Measurements from ENCODE around the gene PARP9. TPM values are rescaled to one million over a fixed set of nuclear protein-coding genes. Genes with fewer than 3 reads are reported as not detected.
"Not testable (repeated sequence)": the region's sequence is repeated elsewhere in the genome, so short reads cannot be mapped to it uniquely, and the experiment has no call there.

The PARP9 gene
- total RNA-seq, 1 donor from 2014 or later: 33.9 TPM

DNA sequence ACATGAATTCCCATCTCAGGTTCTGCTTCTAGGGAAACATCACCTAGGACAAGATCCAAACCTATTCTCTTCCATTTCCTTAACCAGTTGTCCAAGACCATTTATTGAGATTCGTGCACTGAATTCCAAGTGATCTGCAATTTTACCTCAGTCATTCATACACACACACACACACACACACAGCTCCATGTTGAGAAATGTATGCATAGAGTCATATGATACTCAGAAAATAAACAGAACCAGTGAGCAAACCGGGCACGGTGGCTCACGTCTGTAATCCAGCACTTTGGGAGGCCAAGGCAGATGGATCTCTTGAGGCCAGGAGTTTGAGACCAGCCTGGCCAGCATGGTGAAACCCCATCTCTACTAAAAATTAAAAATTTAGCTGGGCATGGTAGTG lies 43.2 kb downstream of the PARP9 start:
- no peak for DNase-seq (ENCODE audit: low spot score)

DNA sequence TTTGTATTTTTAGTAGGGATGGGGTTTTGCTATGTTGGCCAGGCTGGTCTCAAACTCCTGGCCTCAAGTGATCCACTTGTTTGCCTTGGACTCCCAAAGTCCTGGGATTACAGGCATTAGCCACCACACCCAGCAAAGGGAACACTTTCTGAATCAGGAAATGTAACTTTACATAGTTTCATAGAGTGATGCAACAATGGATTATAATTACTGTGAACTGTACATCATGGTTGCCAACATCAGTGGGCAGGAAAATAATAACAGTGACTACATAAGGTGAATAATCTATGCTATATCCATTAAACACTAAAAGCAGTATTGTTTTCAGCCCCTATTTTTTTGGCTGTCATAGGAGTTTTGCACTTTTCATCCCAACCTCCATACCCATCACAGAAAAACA lies 44.4 kb downstream of the PARP9 start:
- DNase-seq (ENCODE audit: low spot score): no peak

DNA sequence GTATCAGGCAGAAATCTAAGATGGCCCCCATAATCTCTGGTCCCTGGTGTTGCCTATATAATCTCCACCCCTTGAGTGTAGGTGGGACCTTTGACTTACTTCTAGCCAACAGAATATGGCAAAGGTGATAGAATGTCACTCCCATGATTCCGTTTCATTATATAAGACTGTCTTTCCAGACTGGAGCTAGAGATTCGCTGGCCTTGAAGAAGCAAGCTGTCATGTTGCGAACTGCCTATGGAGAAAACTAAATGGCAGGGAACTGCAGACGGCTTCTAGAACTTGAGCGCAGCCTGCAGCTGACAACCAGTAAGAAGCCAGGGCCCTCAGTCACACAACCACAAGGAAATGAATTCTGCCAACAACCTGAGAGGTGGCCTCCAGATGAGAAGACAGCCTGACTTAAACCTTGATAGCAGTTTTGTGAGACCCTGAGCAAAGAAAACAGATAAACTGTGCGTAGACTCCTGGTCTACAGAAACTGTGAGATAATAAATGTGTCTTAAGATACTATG lies 47.2 kb downstream of the PARP9 start:
- no peak for DNase-seq (ENCODE audit: low spot score)

DNA sequence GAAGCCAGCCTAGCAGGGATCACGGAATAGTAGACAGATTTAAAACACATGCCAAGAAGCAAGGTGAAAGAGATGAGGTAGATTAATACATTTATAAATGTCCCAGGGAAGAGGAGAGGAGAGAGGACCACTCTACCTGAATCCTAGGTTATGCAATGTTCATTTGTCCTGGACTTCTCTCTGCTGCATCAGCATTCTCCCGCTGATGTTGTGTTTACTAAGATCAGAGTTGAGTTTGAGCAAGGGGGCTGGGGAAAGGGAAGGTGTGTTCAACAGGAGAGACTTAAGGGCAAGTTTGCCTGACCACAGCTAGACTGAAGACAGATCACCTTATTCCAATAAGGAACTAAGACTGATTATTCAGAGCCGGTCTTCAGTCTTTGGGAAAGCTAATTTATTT lies 48.2 kb downstream of the PARP9 start:
- no peak for DNase-seq (ENCODE audit: low spot score)

DNA sequence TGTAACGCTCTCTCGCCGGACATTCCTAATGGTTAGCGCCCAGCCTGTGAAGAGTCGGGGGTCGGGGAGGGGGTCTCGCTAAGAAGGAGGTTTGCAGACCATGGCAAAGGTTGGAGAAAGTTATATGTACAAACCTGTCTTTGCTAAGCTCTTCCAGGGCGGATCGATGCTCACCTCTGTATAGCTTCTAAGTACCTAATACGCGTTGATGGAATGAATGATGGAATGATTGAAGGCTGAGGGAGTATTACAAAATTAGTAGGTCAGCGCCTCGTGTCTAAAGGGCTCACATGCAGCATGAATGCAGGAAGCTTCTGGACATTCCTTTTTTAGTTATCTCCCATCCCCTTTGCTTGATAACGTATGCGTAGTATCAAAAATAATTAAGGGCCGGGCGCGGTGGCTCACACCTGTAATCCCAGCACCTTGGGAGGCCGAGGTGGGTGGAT lies 49.1 kb downstream of the PARP9 start:
- no peak for DNase-seq (ENCODE audit: low spot score)

DNA sequence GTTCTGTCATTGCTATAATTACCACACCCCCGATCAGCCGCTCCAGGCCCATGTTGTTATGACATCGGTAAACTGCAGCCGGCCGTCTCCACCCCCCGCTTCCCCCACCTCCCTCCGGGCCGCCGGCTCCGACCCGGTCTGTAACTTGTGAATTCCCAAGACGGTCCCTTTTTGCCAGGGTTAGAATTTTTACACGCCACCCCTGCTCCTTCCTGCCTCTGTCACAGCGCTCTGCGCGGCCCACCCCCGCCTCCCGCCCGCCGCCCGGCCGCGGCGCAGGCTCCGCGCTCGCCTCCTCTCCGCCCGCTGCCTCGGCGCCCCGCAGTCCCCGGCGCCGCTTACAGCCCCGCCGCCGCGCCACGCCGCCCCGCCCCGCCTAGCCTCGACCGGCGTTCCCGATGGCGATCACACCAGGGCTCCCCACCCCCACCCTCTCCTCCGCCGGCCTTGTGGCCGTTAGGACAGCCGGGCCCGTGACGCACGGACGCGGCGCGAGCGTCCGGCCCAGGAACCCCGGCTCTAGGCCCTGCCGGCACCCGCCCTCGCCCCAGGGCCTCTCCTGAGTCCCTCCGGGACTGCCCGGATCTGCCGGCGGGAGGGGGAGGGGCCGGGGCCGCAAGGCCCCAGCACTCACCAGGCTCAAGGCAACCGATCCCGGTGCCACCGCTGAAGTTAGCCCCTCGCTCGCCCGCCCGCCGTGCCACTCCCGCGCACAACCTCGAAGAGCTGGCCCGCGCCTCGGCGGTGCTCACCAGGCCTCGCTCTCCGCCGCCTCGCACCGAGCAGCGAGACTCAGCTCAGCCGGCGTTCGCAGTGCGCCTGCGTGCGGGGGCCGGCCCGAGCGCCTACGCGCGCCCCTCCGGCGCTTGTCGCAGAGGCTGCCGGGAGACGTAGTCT lies 49.7 kb downstream of the PARP9 start, which contains the start of gene KPNA1:
Gene KPNA1 (minus strand): TSS at position 817 of the 897 bp plus-strand sequence. CDS start 18,374 bp downstream, outside the sequence.
- DNase-seq (ENCODE audit: low spot score): peak; percentile 85

DNA sequence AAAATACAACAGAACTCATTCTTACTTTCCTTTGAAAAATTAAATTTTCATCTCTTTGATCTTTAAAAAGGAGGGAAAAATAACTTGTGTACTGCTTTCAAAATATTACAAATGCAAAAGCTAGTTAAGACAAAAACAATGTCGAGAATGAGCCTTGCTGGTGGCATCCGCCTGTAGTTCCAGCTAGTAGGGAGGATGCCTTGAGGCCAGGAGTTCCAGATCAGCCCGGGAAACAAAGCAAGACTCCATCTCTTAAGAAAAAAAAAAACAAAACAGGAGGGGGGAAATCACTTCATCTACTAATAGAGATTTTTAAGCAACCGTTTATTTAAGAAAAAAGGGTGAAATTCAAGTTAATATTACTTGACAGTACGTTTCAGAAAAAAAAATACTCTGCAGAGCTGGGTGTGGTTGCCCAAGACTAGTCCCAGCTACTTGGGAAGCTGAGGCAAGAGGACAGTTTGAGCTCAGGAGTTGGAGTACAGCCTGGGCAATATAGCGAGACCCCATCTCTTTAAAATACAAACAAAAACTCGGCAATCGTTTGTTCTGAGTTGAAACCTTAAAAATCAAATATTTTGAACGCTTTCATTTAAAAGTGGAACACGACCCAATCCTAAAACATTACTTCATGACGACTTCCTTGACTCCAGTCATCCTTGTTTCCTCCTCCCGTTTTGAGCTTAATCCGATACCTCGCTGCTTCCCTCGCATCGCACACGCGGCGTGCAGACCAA lies 50.5 kb downstream of the PARP9 start:
- no peak for DNase-seq (ENCODE audit: low spot score)

DNA sequence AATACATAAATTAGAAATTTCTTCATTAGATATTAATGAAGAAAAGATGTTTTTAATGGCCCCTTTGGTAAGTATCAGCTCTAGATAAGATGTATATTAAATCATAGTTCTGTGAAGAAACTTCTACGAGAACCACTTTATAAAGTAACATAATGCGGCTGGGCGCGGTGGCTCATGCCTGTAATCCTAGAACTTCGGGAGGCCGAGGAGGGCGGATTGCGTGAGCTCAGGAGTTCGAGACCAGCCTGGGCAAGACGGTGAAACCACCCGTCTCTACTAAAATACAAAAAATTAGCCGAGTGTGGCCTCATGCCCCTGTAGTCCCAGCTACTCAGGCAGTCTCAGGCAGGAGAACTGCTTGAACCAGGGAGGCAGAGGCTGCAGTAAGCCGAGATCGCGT lies 51.8 kb downstream of the PARP9 start:
- DNase-seq (ENCODE audit: low spot score): no peak

DNA sequence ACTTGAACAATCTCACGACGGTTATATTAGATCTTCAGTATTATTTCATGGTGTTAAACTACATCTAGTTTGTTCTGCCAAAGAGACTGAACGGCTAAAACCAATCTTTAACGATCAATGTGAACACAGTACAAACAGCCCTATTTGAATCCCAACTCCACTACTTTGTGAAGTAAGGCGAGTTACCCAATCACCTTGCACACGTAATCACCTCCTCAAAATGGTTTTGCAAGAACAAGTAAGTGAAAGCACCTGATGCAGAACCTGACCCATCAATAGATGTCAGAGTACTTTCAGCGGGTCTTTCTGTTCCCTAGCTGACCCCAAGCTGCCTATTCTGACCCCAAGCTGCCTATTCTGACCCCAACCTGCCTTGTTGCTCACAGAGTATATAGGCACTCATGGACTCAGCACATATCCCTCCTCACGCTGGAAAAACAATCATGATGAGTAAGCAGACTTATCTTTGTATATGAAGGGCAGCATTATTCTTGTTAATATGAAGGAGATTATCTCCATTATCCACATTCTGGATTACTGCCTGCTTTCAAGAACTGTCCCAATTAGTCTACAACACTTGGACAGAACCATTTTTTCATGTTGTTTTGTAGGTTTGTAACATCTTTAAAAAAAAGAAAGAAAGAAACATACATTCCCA lies 53.1 kb downstream of the PARP9 start:
- DNase-seq (ENCODE audit: low spot score): no peak

DNA sequence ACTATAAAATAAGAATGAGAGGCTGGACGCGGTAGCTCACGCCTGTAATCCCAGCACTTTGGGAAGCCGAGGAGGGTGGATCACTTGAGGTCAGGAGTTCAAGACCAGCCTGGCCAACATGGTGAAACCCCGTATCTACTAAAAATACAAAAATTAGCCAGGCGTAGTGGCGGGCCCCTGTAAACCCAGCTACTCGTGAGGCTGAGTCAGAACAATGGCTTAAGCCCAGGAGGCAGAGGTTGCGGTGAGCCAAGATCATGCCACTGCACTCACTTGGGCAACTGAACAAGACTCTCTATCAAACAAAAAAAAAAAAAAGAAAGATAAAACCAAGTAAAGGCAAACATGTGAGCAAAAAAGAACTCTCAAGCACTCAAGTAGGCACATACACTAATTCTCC lies 55.2 kb downstream of the PARP9 start:
- DNase-seq (ENCODE audit: low spot score): not testable (repeated sequence)

DNA sequence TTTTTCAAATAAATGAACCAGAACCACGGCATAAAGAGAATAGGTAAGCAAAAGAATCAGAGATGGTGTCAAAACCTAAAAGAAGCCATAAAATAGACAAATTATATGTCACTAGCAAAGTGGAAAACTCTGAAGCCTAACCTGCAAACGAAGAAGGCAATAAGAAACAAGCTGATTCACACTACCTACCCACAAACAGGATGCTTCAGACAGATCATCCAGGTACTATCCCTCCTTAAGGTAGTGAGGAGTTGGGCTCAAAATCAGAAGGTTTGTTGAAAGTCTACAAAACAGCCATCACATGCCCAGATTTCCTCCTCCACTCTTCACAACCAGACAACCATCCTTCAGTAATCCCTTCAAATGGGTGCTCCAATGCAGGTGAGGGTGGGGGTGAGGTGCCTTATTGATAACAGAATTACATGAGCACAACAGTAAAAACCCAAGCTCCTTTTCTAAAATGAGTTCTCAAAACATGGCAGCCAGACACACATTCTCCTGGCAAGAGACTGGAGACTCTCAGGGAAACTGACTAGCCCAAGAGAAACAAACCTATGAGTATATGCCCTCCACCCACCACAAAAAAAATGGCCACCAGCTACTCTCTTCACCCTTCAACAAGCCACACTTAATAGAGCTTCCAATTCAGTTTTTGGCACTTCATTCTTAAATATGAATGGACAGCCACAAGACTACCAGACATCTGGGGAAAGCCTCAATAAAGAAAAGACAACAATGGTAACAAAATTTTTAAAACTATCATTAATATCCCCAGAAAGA lies 55.8 kb downstream of the PARP9 start:
- no peak for DNase-seq (ENCODE audit: low spot score)

DNA sequence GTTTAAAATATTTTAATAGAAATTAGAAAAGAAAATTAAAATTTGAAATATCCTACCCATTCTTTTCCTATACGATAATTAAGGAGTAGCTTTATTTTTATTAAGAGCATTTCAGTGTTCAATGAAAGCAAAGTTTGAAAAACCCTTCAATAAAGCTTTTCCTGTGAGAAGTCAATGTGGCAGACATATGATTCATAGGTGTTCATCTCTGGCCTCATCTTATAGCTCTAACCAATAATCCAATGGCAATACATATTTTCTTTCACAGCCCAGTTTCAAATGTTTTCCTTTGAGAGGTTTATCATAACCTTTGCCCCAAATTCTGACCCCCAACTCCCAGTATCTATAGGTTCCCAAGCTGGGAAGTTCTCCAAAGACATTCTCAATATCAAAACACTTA lies 57.6 kb downstream of the PARP9 start:
- no peak for DNase-seq (ENCODE audit: low spot score)

DNA sequence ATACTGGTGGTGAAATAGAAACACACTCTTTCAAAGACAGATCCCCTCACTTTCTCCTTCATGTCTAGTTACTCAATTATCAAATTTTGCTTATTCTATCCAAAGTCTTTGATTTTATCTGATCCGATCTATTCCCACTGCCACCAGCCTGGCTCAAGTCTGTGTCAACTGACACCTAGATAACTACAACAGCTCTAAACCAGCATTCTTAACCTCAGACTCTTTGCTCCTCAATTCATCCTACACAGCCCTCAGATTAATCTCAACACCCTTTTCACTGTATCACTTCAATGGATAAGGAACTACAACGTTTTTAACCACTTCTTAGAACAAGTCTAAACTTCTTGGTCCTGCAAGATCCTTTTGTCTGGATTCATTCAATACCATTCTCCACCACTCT lies 58.4 kb downstream of the PARP9 start:
- DNase-seq (ENCODE audit: low spot score): no peak

DNA sequence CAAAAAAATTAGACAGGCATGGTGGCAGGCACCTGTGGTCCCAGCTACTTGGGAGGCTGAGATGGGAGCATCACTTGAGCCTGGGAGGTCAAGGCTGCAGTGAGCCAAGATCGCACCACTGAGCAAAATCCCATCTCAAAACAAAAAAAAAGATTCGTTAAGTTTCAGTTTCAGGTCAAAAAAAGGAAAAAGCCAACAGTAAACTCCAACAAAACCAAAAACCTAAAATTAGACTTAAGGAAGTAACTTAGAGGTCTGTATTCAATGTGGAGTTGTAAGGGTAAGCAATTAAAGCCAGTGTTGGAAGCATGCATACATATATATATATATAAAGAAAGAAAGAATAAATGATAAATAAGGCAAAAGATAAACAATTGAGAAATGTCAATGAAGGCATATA lies 61.2 kb downstream of the PARP9 start:
- no peak for DNase-seq (ENCODE audit: low spot score)

DNA sequence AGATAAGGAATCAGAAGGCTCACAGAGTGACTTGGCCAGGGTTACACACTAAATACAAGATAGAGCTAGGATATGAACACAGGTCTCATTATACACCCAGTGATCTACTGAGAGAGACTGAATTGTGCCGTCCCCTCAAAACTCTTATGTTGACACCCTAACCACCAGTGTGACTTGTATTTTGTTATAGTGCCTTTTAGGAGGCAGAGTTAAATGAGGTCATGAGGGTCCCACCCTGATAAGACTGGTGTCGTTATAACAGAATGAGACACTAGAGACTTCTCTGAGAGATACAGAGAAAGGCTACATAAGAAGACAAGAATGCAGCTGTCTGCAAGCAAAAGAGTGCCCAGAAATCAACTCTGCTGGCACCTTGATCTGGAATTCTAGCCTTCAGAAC lies 62.0 kb downstream of the PARP9 start:
- no peak for DNase-seq (ENCODE audit: low spot score)

DNA sequence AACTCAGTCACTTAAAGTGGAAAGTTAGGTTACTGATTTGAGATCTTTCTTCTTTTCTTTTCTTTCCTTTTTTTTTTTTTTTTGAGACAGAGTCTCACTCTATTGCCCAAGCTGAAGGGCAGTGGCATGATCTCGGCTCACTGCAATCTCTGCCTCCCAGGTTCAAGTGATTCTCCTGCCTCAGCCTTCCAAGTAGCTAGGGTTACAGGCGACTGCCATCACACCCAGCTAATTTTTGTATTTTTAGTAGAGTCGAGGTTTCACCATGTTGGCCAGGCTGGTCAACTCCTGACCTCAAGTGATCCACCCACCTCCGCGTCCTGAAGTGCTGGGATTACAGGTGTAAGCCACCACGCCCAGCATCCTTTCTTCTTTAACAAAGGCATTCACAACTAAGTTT lies 63.1 kb downstream of the PARP9 start:
- DNase-seq (ENCODE audit: low spot score): not testable (repeated sequence)

DNA sequence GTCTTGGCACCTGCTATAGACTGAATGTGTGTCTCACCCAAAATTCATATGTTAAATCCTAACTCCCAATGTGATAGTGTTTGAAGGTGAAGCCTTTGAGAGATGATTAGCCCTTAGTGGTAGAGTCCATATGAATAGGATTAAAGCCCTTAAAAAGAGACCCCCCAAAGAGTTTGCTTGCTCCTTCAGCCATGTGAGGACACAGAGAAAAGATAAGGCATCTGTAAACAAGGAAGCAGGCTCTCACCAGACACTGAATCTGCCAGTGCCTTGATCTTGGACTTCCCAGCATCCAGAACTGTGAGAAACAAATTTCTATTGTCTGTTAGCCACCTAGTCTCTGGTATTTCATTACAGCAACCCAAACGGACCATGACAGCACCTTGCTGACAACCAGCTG lies 65.9 kb downstream of the PARP9 start:
- DNase-seq (ENCODE audit: low spot score): no peak

DNA sequence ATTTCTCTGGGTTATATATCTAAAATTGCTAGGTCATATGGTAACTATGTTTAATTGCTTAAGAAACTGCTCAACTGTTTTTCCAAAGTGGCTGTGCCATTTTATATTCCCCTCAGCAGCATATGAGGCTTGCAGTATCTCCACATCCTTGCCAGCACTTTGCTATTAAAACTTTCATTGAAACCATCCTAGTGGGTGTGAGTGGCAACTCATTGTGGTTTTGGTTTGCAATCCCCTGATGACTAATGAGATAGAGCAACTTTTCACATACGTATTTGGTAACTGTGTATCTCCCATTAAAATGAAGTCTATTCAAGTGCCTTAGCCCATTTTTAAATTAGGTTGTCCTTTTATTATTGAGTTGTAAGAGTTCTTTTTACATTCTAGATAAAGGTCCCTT lies 66.7 kb downstream of the PARP9 start:
- DNase-seq (ENCODE audit: low spot score): no peak

DNA sequence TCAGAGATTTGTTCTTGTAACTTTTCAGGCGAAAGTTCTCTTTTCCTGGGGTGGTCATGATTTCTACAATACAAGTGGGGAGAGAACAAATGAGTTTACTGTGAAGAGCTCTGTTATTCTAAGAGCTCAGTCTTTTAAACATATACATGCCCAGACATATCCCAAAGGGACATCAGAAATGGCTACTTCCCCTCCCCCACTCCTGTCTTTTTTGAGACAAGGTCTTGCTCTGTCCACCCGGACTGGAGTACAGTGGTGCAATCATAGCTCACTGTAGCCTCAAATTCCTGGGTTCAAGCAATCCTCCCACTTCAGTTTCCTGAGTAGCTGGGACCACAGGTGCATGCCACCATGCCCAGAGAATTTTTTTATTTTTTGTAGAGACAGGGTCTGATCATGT lies 67.6 kb downstream of the PARP9 start:
- no peak for DNase-seq (ENCODE audit: low spot score)

DNA sequence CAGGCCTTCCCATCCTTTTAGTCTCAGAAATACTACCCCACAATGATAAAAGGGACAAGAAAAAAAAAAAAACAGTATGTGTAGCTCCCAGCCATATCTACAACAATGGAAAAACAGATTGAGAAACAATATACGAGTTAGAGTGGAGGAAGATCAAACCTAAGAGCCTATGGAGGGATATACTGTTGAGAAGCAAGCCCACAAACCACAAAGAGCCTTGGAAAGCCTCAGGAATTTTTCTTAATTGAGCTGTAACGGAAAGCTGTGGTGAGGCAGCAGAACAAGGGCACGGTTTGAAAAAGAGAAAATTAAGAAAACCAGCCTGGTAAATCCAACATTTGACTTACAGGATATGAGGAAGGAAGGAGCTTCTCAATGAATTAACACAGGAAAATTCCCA lies 70.8 kb downstream of the PARP9 start:
- DNase-seq (ENCODE audit: low spot score): no peak

DNA sequence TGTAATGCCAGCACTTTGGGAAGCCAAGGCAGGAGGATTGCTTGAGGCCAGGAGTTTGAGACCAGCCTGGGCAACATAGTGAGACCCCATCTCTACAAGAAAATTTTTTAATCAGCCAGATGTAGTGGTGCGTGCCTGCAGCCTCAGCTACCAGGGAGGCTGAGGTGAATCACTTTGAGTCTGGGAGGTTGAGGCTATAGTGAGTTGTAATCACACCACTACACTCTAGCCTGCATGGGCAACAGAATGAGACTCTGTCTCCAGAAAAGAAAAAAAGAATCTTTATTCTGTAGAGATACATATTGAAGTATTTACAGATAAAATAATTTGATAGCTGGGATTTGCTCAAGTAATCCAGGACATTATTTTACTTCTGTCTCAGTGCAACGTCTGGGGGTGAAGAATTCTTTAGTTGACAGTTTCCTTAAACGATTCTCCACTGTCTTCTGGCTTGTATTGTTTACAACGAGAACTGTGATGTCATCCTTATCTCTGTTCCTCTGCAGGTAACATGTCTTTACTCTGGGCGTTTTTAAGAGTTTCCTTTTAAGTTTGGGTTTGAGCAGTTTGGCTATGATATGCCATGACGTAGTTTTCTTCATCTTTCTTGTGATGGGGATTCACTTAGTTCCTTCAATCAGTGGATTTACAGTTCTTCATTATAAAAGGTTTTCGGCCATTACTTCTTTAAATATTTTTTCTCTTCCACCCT lies 75.7 kb downstream of the PARP9 start:
- DNase-seq (ENCODE audit: low spot score): no peak
